Skeletal muscle cell (primary cell): ENCODE results near the gene PSMC2.

Experiments
- DNase-seq: peaks from one replicate; pipeline ENCODE4 v3.0.0-alpha.2; 2010; ENCODE audit warnings: low read depth
- H3K4me3 ChIP-seq: 2 replicates; pipeline ENCODE4 v1.5.1; 2011; ENCODE audit warnings: low read depth, mild to moderate bottlenecking, control low read depth, low read length, moderate library complexity

PSMC2 gene

DNA sequence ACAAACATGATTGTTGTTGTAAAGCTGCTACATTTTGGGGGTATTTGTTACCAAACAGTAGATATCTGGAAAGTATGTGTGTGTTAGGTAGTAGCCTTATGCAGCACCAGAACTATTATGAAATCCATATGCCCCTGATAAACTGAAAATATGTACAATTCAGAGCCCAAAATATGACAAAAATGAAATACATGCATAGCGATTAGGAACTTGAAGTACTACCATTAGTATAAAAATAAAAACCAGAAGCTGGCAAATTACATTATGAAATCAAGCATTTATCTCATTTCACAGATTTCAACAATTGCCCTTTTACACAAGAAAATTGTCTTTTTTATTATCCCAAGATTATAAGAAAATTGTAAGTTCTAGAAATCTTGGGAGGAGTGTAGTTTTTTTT, 64.7 kb downstream of the PSMC2 start:
- no peak overlapping the region for H3K4me3 ChIP-seq
- DNase-seq = no peak

DNA sequence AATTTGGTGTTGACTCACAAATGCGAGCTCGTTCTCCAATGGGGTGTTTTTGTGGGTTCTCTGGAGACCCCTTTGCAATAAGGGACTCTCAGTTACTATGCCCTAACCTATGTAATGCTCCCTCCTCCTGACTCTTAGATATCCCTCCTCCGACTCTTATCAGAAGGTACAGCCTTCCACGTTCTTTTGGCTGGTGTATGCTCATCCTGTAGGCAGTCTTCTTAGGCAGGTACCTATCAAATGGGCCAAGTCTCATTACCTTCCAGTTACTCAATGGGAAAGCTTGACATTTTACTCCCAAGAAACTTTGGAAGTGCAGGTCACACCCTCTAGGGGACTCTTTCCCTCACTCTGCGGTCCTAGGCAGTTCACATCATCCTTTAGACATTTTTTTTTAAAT, 66.0 kb downstream of the PSMC2 start:
- no peak overlapping the region for H3K4me3 ChIP-seq
- DNase-seq = no peak

GRCh38 chr7:103418241-103418640, 70.8 kb downstream of the PSMC2 start:
- DNase-seq = no peak
- H3K4me3 ChIP-seq = no peak overlapping the region
